ENCODE data around the gene CENPL. TPM values are rescaled to one million over a fixed set of nuclear protein-coding genes. Genes with fewer than 3 reads are reported as not detected.
A peak's percentile ranks its signal among the peaks of the same experiment; 100 is the strongest.

CENPL gene
- total and polyA plus RNA-seq, 9 of the 15 experiments (the other 6 are each of a cell fraction or from before 2014, with no cell fraction given): 33.0 to 52.7 (median 39.7) TPM

GRCh38 chr1:173870252-173871075 lies 45.8 kb upstream of the CENPL start (continued):
- 0 out of 2 replicates have a peak, but pooled peaks have one; percentile 10 for TF ChIP-seq REST (IDR thresholded peaks at IDR 0.05; ENCODE audit: borderline replicate concordance)
- 0 out of 2 replicates have a peak, but pooled peaks have one; percentile 44 for TF ChIP-seq REST (CRISPR knock-in tag; IDR thresholded peaks at IDR 0.05; ENCODE audit: low read depth)
- no peak for TF ChIP-seq PRMT5 (CRISPR knock-in tag; IDR thresholded peaks at IDR 0.05)
- TF ChIP-seq HDGF (IDR thresholded peaks at IDR 0.05): no peak
- no peak for TF ChIP-seq ZNF584 (CRISPR knock-in tag; IDR thresholded peaks at IDR 0.05; ENCODE audit: low read depth)
- no peak for TF ChIP-seq ZNF384 (IDR thresholded peaks at IDR 0.05; ENCODE audit: low read depth, low read length)
- no peak for TF ChIP-seq RBFOX2 (IDR thresholded peaks at IDR 0.05; ENCODE audit: low read depth, low read length)
- TF ChIP-seq ZNF408 (CRISPR knock-in tag; IDR thresholded peaks at IDR 0.05; ENCODE audit: low read depth): no peak
- TF ChIP-seq HEY1 (CRISPR knock-in tag; IDR thresholded peaks at IDR 0.05; ENCODE audit: borderline replicate concordance): no peak
- TF ChIP-seq U2AF1 (optimal IDR thresholded peaks at IDR 0.05; ENCODE audit: low read depth, low read length): no peak
- TF ChIP-seq JUND (IDR thresholded peaks at IDR 0.05; ENCODE audit: borderline replicate concordance, low read depth, low read length): peak; percentile 9; the same call in 1 of the 2 replicates
- peak; percentile 7; the same call in 1 of the 3 replicates for TF ChIP-seq JUND (tag; IDR thresholded peaks at IDR 0.05; ENCODE audit: borderline replicate concordance, low read depth, low read length)
- no peak for TF ChIP-seq CREB5 (CRISPR knock-in tag; IDR thresholded peaks at IDR 0.05)
- no peak for TF ChIP-seq ETS2 (tag; IDR thresholded peaks at IDR 0.05; ENCODE audit: borderline replicate concordance, poor library complexity, severe bottlenecking)
- peak; percentile 95 for TF ChIP-seq C11orf30 (IDR thresholded peaks at IDR 0.05; ENCODE audit: low read depth)
- TF ChIP-seq HMG20B (CRISPR knock-in tag; IDR thresholded peaks at IDR 0.05): no peak
- no peak for TF ChIP-seq TCFL5 (CRISPR knock-in tag; conservative IDR thresholded peaks at IDR 0.05)
- no peak for TF ChIP-seq TFAM (CRISPR knock-in tag; conservative IDR thresholded peaks at IDR 0.05)
- TF ChIP-seq RFX1 (IDR thresholded peaks at IDR 0.05): no peak
- no peak for TF ChIP-seq RBM14 (IDR thresholded peaks at IDR 0.05; ENCODE audit: borderline replicate concordance, insufficient read depth, low read depth, low read length)
